ENCODE data around the gene DYDC2. TPM values are rescaled to one million over a fixed set of nuclear protein-coding genes. Genes with fewer than 3 reads are reported as not detected.

Gene DYDC2
- total RNA-seq (2014; rRNA removed; shearing (Covaris generic)): 0.13 TPM in 1 of 2 replicates, not detected in the other

GRCh38 chr10:80356563-80356988, at the start of gene DYDC2, which contains the start of gene DYDC1:
DYDC2 (plus strand) TSS chr10:80356781; CDS start chr10:80362444, 5,663 bp downstream.
DYDC1 (minus strand) TSS chr10:80356755; CDS start chr10:80352601, 4,154 bp downstream.
- no peak within 1 kb of the TSS for H3K27ac ChIP-seq
- DNase-seq: no peak
- no peak within 1 kb of the TSS for H3K4me3 ChIP-seq
- H3K9me3 ChIP-seq (replicated peaks): no peaks in the 10 kb centered on the region
- no peaks in the 10 kb centered on the region for H3K36me3 ChIP-seq
- H3K27me3 ChIP-seq: no peaks in the 10 kb centered on the region
- 0 out of 2 replicates have a peak, but pooled peaks cover 3% of the 10 kb centered on the region for H3K4me1 ChIP-seq

GRCh38 chr10:80313523-80313922, 43.1 kb upstream of the DYDC2 start:
- H3K4me1 ChIP-seq: no peaks in the 10 kb centered on the region
- no peak for DNase-seq

GRCh38 chr10:80315391-80315790, 41.2 kb upstream of the DYDC2 start:
- Histone ChIP-seq H3K9me3 (replicated peaks) (no peaks in the 10 kb centered on the region), H3K4me3 (no peak overlapping the region), H3K36me3 (no peaks in the 10 kb centered on the region), H3K4me1 (no peaks in the 10 kb centered on the region), H3K27ac (no peak overlapping the region), H3K27me3 (no peaks in the 10 kb centered on the region)
- DNase-seq: no peak

More at GRCh38 chr10:80313523-80313922, 43.1 kb upstream of the DYDC2 start:
- Histone ChIP-seq H3K27ac (no peak overlapping the region), H3K4me3 (no peak overlapping the region), H3K27me3 (no peaks in the 10 kb centered on the region), H3K9me3 (replicated peaks) (no peaks in the 10 kb centered on the region), H3K36me3 (no peaks in the 10 kb centered on the region)

GRCh38 chr10:80318742-80319141, 37.8 kb upstream of the DYDC2 start:
- H3K27me3 ChIP-seq: no peaks in the 10 kb centered on the region
- H3K36me3 ChIP-seq: no peaks in the 10 kb centered on the region
- H3K27ac ChIP-seq: no peak overlapping the region
- no peaks in the 10 kb centered on the region for H3K9me3 ChIP-seq (replicated peaks)
- no peak overlapping the region for H3K4me3 ChIP-seq
- H3K4me1 ChIP-seq: peaks cover 5% of the 10 kb centered on the region
- no peak for DNase-seq

- Histone ChIP-seq H3K4me3 (no peak overlapping the region), H3K36me3 (no peaks in the 10 kb centered on the region)
These were observed 37.3 kb upstream of the DYDC2 start for GRCh38 chr10:80319318-80319717.

DNA sequence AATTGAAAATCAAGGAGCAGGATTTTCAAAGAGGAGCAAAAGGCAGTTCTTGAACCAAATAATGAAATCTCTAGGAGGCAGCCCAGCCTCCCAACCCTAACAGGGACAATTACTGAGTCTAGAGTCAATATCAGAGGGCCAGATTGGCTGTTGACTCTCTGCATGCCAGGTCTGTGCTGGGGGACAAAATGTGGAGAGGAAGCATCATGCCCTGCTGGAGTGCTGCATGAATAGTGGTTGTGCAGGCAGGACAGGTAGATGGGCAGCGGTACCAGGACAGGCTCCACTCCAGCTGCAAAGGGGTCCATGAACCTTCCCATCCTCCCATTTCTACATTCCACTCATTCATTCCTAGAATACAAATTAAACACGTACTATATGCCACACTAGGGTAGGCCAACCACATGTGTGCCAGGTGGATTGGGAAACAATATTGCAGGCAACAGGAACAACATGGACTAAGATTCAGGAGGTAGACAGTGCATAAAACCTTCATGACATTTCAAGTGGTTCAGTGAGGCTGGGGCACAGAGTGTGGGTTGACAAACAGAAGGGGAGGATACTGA, 36.8 kb upstream of the DYDC2 start:
- no peak for DNase-seq
- no peak overlapping the region for H3K4me3 ChIP-seq
- H3K4me1 ChIP-seq: peaks cover 8% of the 10 kb centered on the region
- no peaks in the 10 kb centered on the region for H3K27me3 ChIP-seq
- no peaks in the 10 kb centered on the region for H3K36me3 ChIP-seq
- H3K9me3 ChIP-seq (replicated peaks): no peaks in the 10 kb centered on the region
- H3K27ac ChIP-seq: no peak overlapping the region

More at GRCh38 chr10:80319318-80319717, 37.3 kb upstream of the DYDC2 start:
- DNase-seq: no peak
- no peaks in the 10 kb centered on the region for H3K9me3 ChIP-seq (replicated peaks)
- H3K27ac ChIP-seq: no peak overlapping the region
- H3K4me1 ChIP-seq: peaks cover 8% of the 10 kb centered on the region
- H3K27me3 ChIP-seq: no peaks in the 10 kb centered on the region

GRCh38 chr10:80320377-80320776, 36.2 kb upstream of the DYDC2 start:
- Histone ChIP-seq H3K27ac (no peak overlapping the region), H3K36me3 (no peaks in the 10 kb centered on the region), H3K27me3 (no peaks in the 10 kb centered on the region), H3K4me3 (no peak overlapping the region), H3K9me3 (replicated peaks) (no peaks in the 10 kb centered on the region), H3K4me1 (peaks cover 8% of the 10 kb centered on the region)
- DNase-seq: no peak

DNA sequence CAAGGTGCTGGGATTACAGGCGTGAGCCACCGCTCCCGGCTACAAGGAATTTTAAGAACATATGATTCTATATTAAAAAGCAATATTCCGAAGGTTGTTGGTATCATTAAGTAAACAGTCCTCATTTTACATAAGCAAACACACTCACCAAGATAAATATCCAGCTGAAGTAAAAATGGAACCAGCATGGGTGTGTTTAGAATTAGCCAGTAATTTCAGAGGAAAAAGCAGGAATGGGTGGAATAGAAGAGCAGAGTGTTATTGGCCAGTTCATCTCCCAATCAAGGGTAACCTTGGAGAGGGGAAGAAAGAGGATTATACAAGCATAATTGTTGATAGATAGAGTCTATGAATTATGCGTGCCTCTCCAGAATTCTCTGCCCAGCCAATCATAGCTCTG, 35.4 kb upstream of the DYDC2 start:
- H3K27me3 ChIP-seq: no peaks in the 10 kb centered on the region
- DNase-seq: no peak
- no peaks in the 10 kb centered on the region for H3K9me3 ChIP-seq (replicated peaks)
- H3K4me1 ChIP-seq: peaks cover 8% of the 10 kb centered on the region
- H3K36me3 ChIP-seq: no peaks in the 10 kb centered on the region
- H3K27ac ChIP-seq: no peak overlapping the region
- H3K4me3 ChIP-seq: no peak overlapping the region

DNA sequence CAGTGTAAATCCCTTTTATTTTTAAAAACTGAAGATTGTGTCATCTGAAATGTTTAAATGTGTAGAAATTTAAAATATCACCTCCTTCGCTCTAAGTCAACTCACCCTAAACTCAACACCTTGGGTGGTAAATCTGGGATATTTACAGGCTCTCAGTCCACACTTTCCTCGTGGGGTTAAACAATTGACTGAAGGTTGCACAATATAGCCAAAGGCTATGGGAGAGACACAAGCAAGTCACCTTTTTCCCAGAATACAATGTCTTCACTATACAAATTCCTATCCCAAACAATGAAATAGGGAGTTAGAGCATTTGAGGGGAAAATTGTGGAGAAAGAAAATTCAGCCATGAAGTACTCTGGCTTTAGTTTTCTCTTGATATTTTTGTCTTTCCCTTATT, 34.4 kb upstream of the DYDC2 start:
- Histone ChIP-seq H3K4me1 (peaks cover 8% of the 10 kb centered on the region), H3K27me3 (no peaks in the 10 kb centered on the region), H3K27ac (no peak overlapping the region), H3K36me3 (no peaks in the 10 kb centered on the region), H3K9me3 (replicated peaks) (no peaks in the 10 kb centered on the region), H3K4me3 (no peak overlapping the region)
- no peak for DNase-seq

DNA sequence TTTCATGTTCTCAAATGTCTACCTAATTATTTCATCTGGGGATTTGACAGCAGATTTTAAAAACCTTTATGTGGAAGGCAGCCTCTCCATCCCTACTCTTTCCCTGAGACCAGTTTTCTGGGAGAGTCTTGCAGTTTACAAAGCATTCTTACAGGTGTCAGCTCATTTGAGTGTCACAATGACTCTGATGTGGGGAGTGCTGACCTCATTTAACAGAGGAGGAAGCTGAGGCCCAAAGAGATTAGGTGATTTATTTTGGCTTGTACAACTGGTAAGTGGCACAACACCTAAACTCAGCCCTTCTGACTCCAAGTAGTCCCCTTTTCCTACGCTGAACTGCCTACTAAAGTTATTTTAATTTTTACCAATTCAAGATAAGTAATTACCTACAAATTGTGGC, 33.9 kb upstream of the DYDC2 start:
- Histone ChIP-seq H3K4me1 (peaks cover 8% of the 10 kb centered on the region), H3K27ac (no peak overlapping the region), H3K4me3 (no peak overlapping the region), H3K27me3 (no peaks in the 10 kb centered on the region), H3K36me3 (no peaks in the 10 kb centered on the region), H3K9me3 (replicated peaks) (no peaks in the 10 kb centered on the region)
- no peak for DNase-seq

- H3K27me3 ChIP-seq: no peaks in the 10 kb centered on the region
- no peak overlapping the region for H3K4me3 ChIP-seq
- no peaks in the 10 kb centered on the region for H3K9me3 ChIP-seq (replicated peaks)
- no peaks in the 10 kb centered on the region for H3K36me3 ChIP-seq
- peaks cover 8% of the 10 kb centered on the region for H3K4me1 ChIP-seq
- no peak overlapping the region for H3K27ac ChIP-seq
- no peak for DNase-seq
These were observed 33.3 kb upstream of the DYDC2 start for GRCh38 chr10:80323311-80323710.

DNA sequence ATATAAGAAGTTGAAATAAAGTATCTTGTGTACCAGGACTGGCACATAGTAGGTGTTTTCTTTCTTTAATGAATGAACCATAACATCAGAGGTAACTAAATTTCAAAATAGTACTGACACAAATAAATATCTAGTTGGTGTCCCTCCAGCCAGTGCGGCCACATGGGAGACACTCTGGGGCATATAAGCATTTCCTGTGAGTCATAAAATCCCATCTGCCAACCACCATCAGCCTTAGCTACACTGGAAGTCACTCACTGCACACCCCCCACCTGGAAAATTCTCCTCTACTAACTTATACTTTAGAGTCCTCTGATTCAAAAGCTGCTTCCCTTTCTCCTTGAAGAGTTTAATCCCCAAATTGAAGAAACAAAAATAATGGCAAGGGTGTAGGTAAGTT, 32.5 kb upstream of the DYDC2 start:
- Histone ChIP-seq H3K27ac (no peak overlapping the region), H3K36me3 (no peaks in the 10 kb centered on the region), H3K9me3 (replicated peaks) (no peaks in the 10 kb centered on the region), H3K4me3 (no peak overlapping the region), H3K4me1 (peaks cover 8% of the 10 kb centered on the region), H3K27me3 (no peaks in the 10 kb centered on the region)
- DNase-seq: peak; percentile 40 to 55

GRCh38 chr10:80324891-80325364, 31.7 kb upstream of the DYDC2 start:
- Histone ChIP-seq H3K36me3 (no peaks in the 10 kb centered on the region), H3K27me3 (no peaks in the 10 kb centered on the region), H3K4me1 (peaks cover 8% of the 10 kb centered on the region), H3K27ac (no peak overlapping the region), H3K9me3 (replicated peaks) (no peaks in the 10 kb centered on the region), H3K4me3 (no peak overlapping the region)
- DNase-seq: no peak

DNA sequence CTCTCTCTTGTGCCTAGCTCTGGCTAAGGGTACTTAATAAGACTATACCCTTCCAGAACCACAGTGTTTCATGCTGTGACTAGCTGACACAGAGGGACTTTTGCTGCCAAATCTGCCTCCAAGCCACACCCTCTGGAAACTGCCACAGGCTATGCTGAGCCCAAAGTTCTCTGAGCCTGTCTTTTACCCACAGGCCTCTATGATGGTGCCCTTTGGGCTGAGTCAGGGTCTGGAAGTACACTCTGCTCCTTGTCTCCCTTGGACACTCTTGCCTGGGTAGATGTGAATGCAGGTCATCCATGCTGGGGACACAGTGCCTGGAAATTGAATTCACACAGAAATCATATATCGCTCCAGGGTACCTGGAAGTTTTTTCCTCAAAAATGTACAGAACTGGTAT, 22.6 kb upstream of the DYDC2 start:
- DNase-seq: no peak
- Histone ChIP-seq H3K4me3 (no peak overlapping the region), H3K4me1 (no peaks in the 10 kb centered on the region), H3K27me3 (no peaks in the 10 kb centered on the region), H3K9me3 (replicated peaks) (no peaks in the 10 kb centered on the region), H3K36me3 (no peaks in the 10 kb centered on the region), H3K27ac (no peak overlapping the region)

DNA sequence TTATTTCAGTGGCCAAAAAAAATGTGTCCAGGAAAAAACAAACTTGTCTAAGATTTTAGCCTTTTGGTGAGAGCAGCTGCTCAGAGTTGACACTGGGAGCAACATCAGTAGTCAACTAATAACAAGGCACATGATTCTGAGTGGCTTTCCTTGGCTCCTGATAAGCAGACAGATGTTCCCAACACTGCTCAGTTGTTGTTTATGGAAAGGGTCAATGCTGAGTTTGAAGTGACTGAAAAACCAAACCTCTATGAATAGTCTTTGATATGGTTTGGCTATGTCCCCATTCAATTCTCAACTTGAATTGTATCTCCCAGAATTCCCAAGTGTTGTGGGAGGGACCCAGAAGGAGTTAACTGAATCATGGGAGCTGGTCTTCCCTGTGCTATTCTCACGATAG, 12.3 kb upstream of the DYDC2 start:
- no peak overlapping the region for H3K4me3 ChIP-seq
- H3K27ac ChIP-seq: no peak overlapping the region
- no peaks in the 10 kb centered on the region for H3K27me3 ChIP-seq
- DNase-seq: peak in 1 of 2 experiments; percentile 14
- peaks cover 1% of the 10 kb centered on the region for H3K4me1 ChIP-seq
- no peaks in the 10 kb centered on the region for H3K9me3 ChIP-seq (replicated peaks)
- H3K36me3 ChIP-seq: no peaks in the 10 kb centered on the region

DNA sequence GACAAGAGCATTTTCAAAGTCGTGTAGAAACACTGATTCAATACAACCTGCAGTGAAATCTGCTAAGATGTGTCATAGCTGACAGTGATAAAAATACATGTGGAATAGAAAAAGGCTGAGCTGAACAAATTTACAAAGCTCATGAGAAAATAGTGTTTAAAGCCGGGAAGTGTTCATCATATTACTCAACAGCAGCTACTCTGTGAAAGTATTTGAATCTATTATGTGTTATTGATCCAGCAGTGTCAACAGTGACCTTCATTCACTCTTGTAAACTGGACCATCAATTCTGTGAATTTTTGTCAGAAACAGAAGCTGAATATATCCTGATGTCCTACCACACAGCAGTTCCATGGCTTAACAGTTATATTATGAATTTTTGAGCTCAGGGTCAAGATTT, 11.7 kb upstream of the DYDC2 start:
- H3K27me3 ChIP-seq: no peaks in the 10 kb centered on the region
- H3K4me1 ChIP-seq: peaks cover 7% of the 10 kb centered on the region
- no peaks in the 10 kb centered on the region for H3K36me3 ChIP-seq
- H3K9me3 ChIP-seq (replicated peaks): no peaks in the 10 kb centered on the region
- no peak for DNase-seq
- H3K27ac ChIP-seq: no peak overlapping the region
- no peak overlapping the region for H3K4me3 ChIP-seq

Measured in SJCRH30 (cell line).